K562 (cell line): ENCODE measurements around the gene GXYLT2. TPM values are rescaled to one million over a fixed set of nuclear protein-coding genes. Genes with fewer than 3 reads are reported as not detected.

ENCODE experiments used
- ATAC-seq: fragments of 200-7000 bp; cut with Tn5 transposase; 3 replicates; pipeline ENCODE4 v1.9.1; 2020; ENCODE audit warnings: moderate library complexity
- BruUV-seq: library from RNA; stranded (reverse); fragments of 400-500 nt; replicated peaks from 2 replicates; lab custom pipeline; 2021; lab: Mats Ljungman, UMichigan
- CTCF ChIA-PET: fragments of 300-600 bp; formaldehyde crosslinking; extraction: SDS; loops from one replicate; lab custom pipeline; 2021; ENCODE audit warnings: low intra/inter-chr PET ratio; lab: Yijun Ruan, JAX
- POLR2A ChIA-PET: fragments of 300-600, 350-650 bp; sonication (Branson Sonifier 250); formaldehyde crosslinking; extraction: SDS; loops from one replicate; lab custom pipeline; 2021; ENCODE audit warnings: antibody characterized with exemption, inconsistent platforms; lab: Yijun Ruan, JAX
- DNase-seq, 4 experiments: peaks; one replicate each; pipeline versions ENCODE4 v3.0.0 to v3.0.0-alpha.2; 2011 to 2018; ENCODE audit warnings: low spot score in 3 of 4, mixed read lengths in 3 of 4; ENCODE audit errors: extremely low read depth in 1 of 4
- FAIRE-seq: peaks from 2 replicates; lab custom pipeline; 2011; peaks lifted over from hg19 to GRCh38; lab: Jason Lieb, UNC
- H2AFZ ChIP-seq: 2 replicates; pipeline ENCODE4 v1.6.0; 2011; ENCODE audit warnings: low read depth, low read length, control low read depth, inconsistent platforms
- H3K27ac ChIP-seq: fragments of 200-600 bp; 3 replicates; pipeline ENCODE4 v1.8.0; 2011; ENCODE audit warnings: low read depth, mild to moderate bottlenecking, control low read depth, inconsistent platforms, low read length, moderate library complexity, mixed read lengths; ENCODE audit errors: extremely low read depth
- H3K27me3 ChIP-seq, 2 experiments: fragments of 300-600 bp in 1 of 2; 2 replicates in 1 of 2; 3 replicates in 1 of 2; pipeline versions ENCODE4 v1.6.0 to v1.8.0; 2011; ENCODE audit warnings: inconsistent platforms in 2 of 2, low read length in 2 of 2, mild to moderate bottlenecking in 1 of 2, mixed read lengths in 1 of 2, moderate library complexity in 1 of 2; ENCODE audit not compliant: control insufficient read depth in 2 of 2, insufficient read depth in 2 of 2
- H3K36me3 ChIP-seq: fragments of 300-600 bp; 3 replicates; pipeline ENCODE4 v1.8.0; 2011; ENCODE audit warnings: mild to moderate bottlenecking, low read length, inconsistent platforms; ENCODE audit not compliant: control insufficient read depth, insufficient read depth
- H3K4me1 ChIP-seq, 2 experiments: fragments of 200-600 bp in 1 of 2; replicated peaks in 1 of 2; 2 replicates in 1 of 2; 3 replicates in 1 of 2; pipeline versions ENCODE4 v1.5.1 to v1.8.0; 2011; ENCODE audit warnings: inconsistent platforms in 2 of 2, low read length in 2 of 2, mild to moderate bottlenecking in 1 of 2, mixed read lengths in 1 of 2, moderate library complexity in 1 of 2; ENCODE audit not compliant: control insufficient read depth in 2 of 2, insufficient read depth in 2 of 2
- H3K4me2 ChIP-seq: 2 replicates; pipeline ENCODE4 v1.6.1; 2011; ENCODE audit warnings: low read length, control low read depth, inconsistent platforms, mixed read lengths; ENCODE audit not compliant: insufficient read depth
- H3K4me3 ChIP-seq: fragments of 200-600 bp; sonication (generic), shearing (Covaris generic); 2 replicates; pipeline ENCODE4 v1.5.1; 2016; ENCODE audit warnings: control low read depth, inconsistent platforms
- H3K79me2 ChIP-seq: fragments of 200-600 bp; 3 replicates; pipeline ENCODE4 v1.8.0; 2011; ENCODE audit warnings: low read length, inconsistent platforms; ENCODE audit not compliant: control insufficient read depth, insufficient read depth
- H3K9ac ChIP-seq, 2 experiments: 2 replicates each; pipeline versions ENCODE4 v1.6.0 to v1.6.1; 2011; ENCODE audit warnings: low read depth in 2 of 2, low read length in 2 of 2, control low read depth in 1 of 2, inconsistent platforms in 1 of 2, mild to moderate bottlenecking in 1 of 2, mixed read lengths in 1 of 2; ENCODE audit not compliant: insufficient read depth in 1 of 2
- H3K9me1 ChIP-seq: one replicate; pipeline ENCODE4 v1.6.0; 2011; ENCODE audit warnings: inconsistent platforms, mild to moderate bottlenecking, low read length, moderate library complexity; ENCODE audit not compliant: control insufficient read depth, insufficient read depth
- H3K9me3 ChIP-seq: replicated peaks from 2 replicates; pipeline ENCODE4 v1.5.1; 2011; ENCODE audit warnings: low read depth, low read length, inconsistent platforms; ENCODE audit not compliant: control insufficient read depth, insufficient read depth
- H4K20me1 ChIP-seq: replicated peaks from 2 replicates; pipeline ENCODE4 v1.6.1; 2011; ENCODE audit warnings: low read length, inconsistent platforms, mixed read lengths; ENCODE audit not compliant: control insufficient read depth, insufficient read depth
- CHD2 ChIP-seq: IDR thresholded peaks from 2 replicates; pipeline ENCODE4 v1.6.1; 2011; ENCODE audit warnings: low read depth, low read length
- GMEB1 ChIP-seq: fragments of 250-450 bp; sonication (Bioruptor Pico); IDR thresholded peaks from 2 replicates; pipeline ENCODE4 v1.4.0; 2020; ENCODE audit warnings: mild to moderate bottlenecking
- MTF1 ChIP-seq: fragments of 250-450 bp; sonication (Bioruptor Pico); IDR thresholded peaks from 2 replicates; pipeline ENCODE4 v1.9.0; 2021; ENCODE audit warnings: moderate library complexity, mild to moderate bottlenecking, inconsistent platforms, borderline replicate concordance
- PHF8 ChIP-seq: fragments of 200-600 bp; sonication (generic); IDR thresholded peaks from 2 replicates; pipeline ENCODE4 v1.6.1; 2012; ENCODE audit warnings: mixed run types, mild to moderate bottlenecking, inconsistent platforms, low read length, moderate library complexity, borderline replicate concordance
- SMAD1 ChIP-seq: fragments of 150-350 bp; IDR thresholded peaks from 2 replicates; pipeline ENCODE4 v1.6.1; 2014; ENCODE audit warnings: low read length, low read depth; ENCODE audit not compliant: partially characterized antibody
- SNIP1 ChIP-seq: fragments of 450-650 bp; IDR thresholded peaks from 2 replicates; pipeline ENCODE4 v1.7.1; 2017; ENCODE audit warnings: low read depth, mild to moderate bottlenecking
- SRSF1 ChIP-seq: fragments of 200-400 bp; formaldehyde crosslinking; IDR thresholded peaks from 2 replicates; pipeline ENCODE4 v1.6.1; 2017; ENCODE audit warnings: mild to moderate bottlenecking, low read depth, low read length, moderate library complexity
- U2AF1 ChIP-seq: fragments of 200-400 bp; formaldehyde crosslinking; optimal IDR thresholded peaks from 2 replicates; pipeline ENCODE3; 2017; ENCODE audit warnings: mild to moderate bottlenecking, low read depth, low read length, moderate library complexity
- WGBS: fragments of 100-300 bp; shearing (Covaris generic); methylation state at CpG from one replicate; pipeline ENCODE4 v1.1.6; 2016; ENCODE audit warnings: low coverage, mixed read lengths; ENCODE audit not compliant: insufficient coverage; ENCODE audit errors: missing lambda C conversion rate; 5-methylcytosine and 5-hydroxymethylcytosine counted together
- in situ Hi-C: fragments of 300-500 bp; cut with MboI; formaldehyde crosslinking; loops from 4 replicates; pipeline ENCODE4 v1.15.0; 2018; ENCODE audit warnings: inconsistent platforms, mixed read lengths
- intact Hi-C: fragments of 100-400 bp; cut with micrococcal nuclease; formaldehyde crosslinking; loops from 2 replicates; pipeline ENCODE4 v1.14.2; 2022
- polyA plus RNA-seq, 8 experiments: library from polyadenylated mRNA; depleted of rRNA in 4 of 8; stranded (reverse) in 5 of 8; unstranded in 3 of 8; fragments of >200 nt; fragmentation: Nextera tagmentation in 2 of 8; fragmentation: Illumina TruSeq in 1 of 8; extraction: Ambion mirVana in 2 of 8; extraction: Trizol in 1 of 8; gene quantifications; 2 replicates each; pipeline versions ENCODE4 v1.2.1 to v1.2.3, GENCODE V29; 2011 to 2014; ENCODE audit warnings: inconsistent platforms in 1 of 8, missing spikeins in 1 of 8
- total RNA-seq, 7 experiments: library from RNA; depleted of rRNA in 6 of 7; stranded (reverse); fragments of >200 nt in 6 of 7; fragmentation: Illumina TruSeq in 2 of 7; extraction: Trizol in 2 of 7; gene quantifications; 2 replicates each; pipeline versions ENCODE4 v1.2.1 to v1.2.3, GENCODE V29; 2011 to 2021; ENCODE audit warnings: low replicate concordance in 1 of 7

The GXYLT2 gene
- total and polyA plus RNA-seq, 9 of the 15 experiments (the other 6 are each of a cell fraction or from before 2014, with no cell fraction given): 0.71 to 6.0 (median 3.3) TPM

GRCh38 chr3:72990701-72991395, 103.0 kb downstream of the GXYLT2 start (continued):
- no peak for TF ChIP-seq GMEB1

GRCh38 chr3:72991522-72991921, 103.7 kb downstream of the GXYLT2 start:
- Histone ChIP-seq H3K4me1 (peaks cover 8 to 17% of the 10 kb centered on the region in 2 experiments; a peak in 4 of 5 replicates), H3K4me3 (no peak overlapping the region), H3K9ac (no peak overlapping the region), H3K79me2 (no peaks in the 10 kb centered on the region), H3K9me1 (no peaks in the 10 kb centered on the region), H2AFZ (peak overlapping the region; percentile 91), H3K27me3 (no peaks in the 10 kb centered on the region), H3K9me3 (no peaks in the 10 kb centered on the region), H3K4me2 (peak overlapping the region; percentile 29), H3K36me3 (no peaks in the 10 kb centered on the region), H4K20me1 (no peaks in the 10 kb centered on the region), H3K27ac (peak overlapping the region; percentile 23; the same call in 1 of the 3 replicates)
- intact Hi-C loops: no loop called here
- FAIRE-seq: no peak
- TF ChIP-seq U2AF1 (no peak), MTF1 (no peak), CHD2 (no peak), SNIP1 (no peak), SMAD1 (no peak), PHF8 (no peak), SRSF1 (no peak)
- POLR2A ChIA-PET: interaction anchor here (0.6 to 1.1 kb wide), 2 partner anchors 16 to 1341 kb away, joined by 3 read pairs; no protein-coding TSS in a partner anchor
- peak; percentile 50 for ATAC-seq
- DNase-seq: peak in 2 of 4 experiments; percentile 17 to 34
- WGBS: 39% methylated on average over 2 of the region's 2 CpGs
- CTCF ChIA-PET: no interaction called here
- in situ Hi-C loops: no loop called here
- no TSS peak for BruUV-seq
